ENCODE data around the gene CEP57. TPM values are rescaled to one million over a fixed set of nuclear protein-coding genes. Genes with fewer than 3 reads are reported as not detected.

Gene CEP57
- total RNA-seq = 39.0 TPM

GRCh38 chr11:95790123-95790932 is at the start of gene CEP57:
TSS of gene CEP57 (plus strand) at chr11:95790498. CDS start at chr11:95790699, 201 bp downstream.
- peak; percentile 88 to 98 (median 97) for DNase-seq (ENCODE audit: low read depth in 2 of 3, low spot score in 2 of 3)

- no peak for DNase-seq (ENCODE audit: low read depth in 2 of 3, low spot score in 2 of 3)
These were observed 40.2 kb upstream of the CEP57 start for GRCh38 chr11:95750101-95750500.

- no peak for DNase-seq (ENCODE audit: low read depth in 2 of 3, low spot score in 2 of 3)
These were observed 38.8 kb upstream of the CEP57 start for GRCh38 chr11:95751515-95751914.

GRCh38 chr11:95760941-95761340 is 29.4 kb upstream of the CEP57 start:
- no peak for DNase-seq (ENCODE audit: low read depth in 2 of 3, low spot score in 2 of 3)

GRCh38 chr11:95762534-95762933 is 27.8 kb upstream of the CEP57 start:
- no peak for DNase-seq (ENCODE audit: low read depth in 2 of 3, low spot score in 2 of 3)

GRCh38 chr11:95764267-95764898 is 25.9 kb upstream of the CEP57 start:
- DNase-seq (ENCODE audit: low read depth in 2 of 3, low spot score in 2 of 3) = peak; percentile 22 to 86 (median 53)

- no peak for DNase-seq (ENCODE audit: low read depth in 2 of 3, low spot score in 2 of 3)
These were observed 23.6 kb upstream of the CEP57 start for GRCh38 chr11:95766701-95767100.

GRCh38 chr11:95767498-95767897 is 22.8 kb upstream of the CEP57 start:
- no peak for DNase-seq (ENCODE audit: low read depth in 2 of 3, low spot score in 2 of 3)

- no peak for DNase-seq (ENCODE audit: low read depth in 2 of 3, low spot score in 2 of 3)
These were observed 21.8 kb upstream of the CEP57 start for GRCh38 chr11:95768521-95768920.

- no peak for DNase-seq (ENCODE audit: low read depth in 2 of 3, low spot score in 2 of 3)
These were observed 13.4 kb upstream of the CEP57 start for GRCh38 chr11:95776859-95777258.

- DNase-seq (ENCODE audit: low read depth in 2 of 3, low spot score in 2 of 3) = no peak
These were observed 11.6 kb upstream of the CEP57 start for GRCh38 chr11:95778699-95779098.

GRCh38 chr11:95780544-95780943 is 9.8 kb upstream of the CEP57 start:
- DNase-seq (ENCODE audit: low read depth in 2 of 3, low spot score in 2 of 3) = no peak

- DNase-seq (ENCODE audit: low read depth in 2 of 3, low spot score in 2 of 3) = peak; percentile 11 to 68 (median 65)
These were observed 1.3 kb upstream of the CEP57 start for GRCh38 chr11:95788921-95789505.

GRCh38 chr11:95789506-95790122 is 684 bp upstream of the CEP57 start, which contains the start of gene FAM76B:
TSS of gene FAM76B (minus strand) at chr11:95789782. CDS start at chr11:95789478, 304 bp downstream.
- DNase-seq (ENCODE audit: low read depth in 2 of 3, low spot score in 2 of 3) = peak; percentile 97 to 100 (median 100)

- peak in 2 of 3 donors; percentile 59 to 66 for DNase-seq (ENCODE audit: low read depth in 2 of 3, low spot score in 2 of 3)
These were observed 823 bp downstream of the CEP57 start for GRCh38 chr11:95790933-95791708.

- DNase-seq (ENCODE audit: low read depth in 2 of 3, low spot score in 2 of 3) = no peak
These were observed 1.4 kb downstream of the CEP57 start for GRCh38 chr11:95791709-95792033.

GRCh38 chr11:95792200-95792599 is 1.9 kb downstream of the CEP57 start:
- DNase-seq (ENCODE audit: low read depth in 2 of 3, low spot score in 2 of 3) = no peak

GRCh38 chr11:95792700-95793099 is 2.4 kb downstream of the CEP57 start:
- DNase-seq (ENCODE audit: low read depth in 2 of 3, low spot score in 2 of 3) = no peak

- DNase-seq (ENCODE audit: low read depth in 2 of 3, low spot score in 2 of 3) = no peak
These were observed 2.8 kb downstream of the CEP57 start for GRCh38 chr11:95793116-95793515.

GRCh38 chr11:95794086-95794485 is 3.8 kb downstream of the CEP57 start:
- DNase-seq (ENCODE audit: low read depth in 2 of 3, low spot score in 2 of 3) = no peak

Data from hematopoietic multipotent progenitor cell (in vitro differentiated cells).